Suprapubic skin (tissue), 4 donors: ENCODE measurements around the gene NACAD. TPM values are rescaled to one million over a fixed set of nuclear protein-coding genes. Genes with fewer than 3 reads are reported as not detected.

Experiments used
- DNase-seq, 2 donors: peaks; one replicate each; pipeline ENCODE4 v3.0.0-alpha.2; 2019; ENCODE audit warnings: low spot score in 2 of 2
- H3K27ac ChIP-seq: fragments of 200-600 bp; sonication (generic); one replicate; pipeline ENCODE4 v1.5.1; 2019
- H3K27me3 ChIP-seq: fragments of 200-600 bp; sonication (generic); one replicate; pipeline ENCODE4 v1.5.1; 2019
- H3K36me3 ChIP-seq: fragments of 200-600 bp; sonication (generic); one replicate; pipeline ENCODE4 v1.5.1; 2019
- H3K4me1 ChIP-seq: fragments of 200-600 bp; sonication (generic); one replicate; pipeline ENCODE4 v1.5.1; 2019
- H3K4me3 ChIP-seq: fragments of 200-600 bp; sonication (generic); one replicate; pipeline ENCODE4 v1.5.1; 2019; ENCODE audit warnings: mild to moderate bottlenecking
- H3K9me3 ChIP-seq: fragments of 200-600 bp; sonication (generic); one replicate; pipeline ENCODE4 v1.5.1; 2019
- CTCF ChIP-seq, 2 donors: fragments of 200-600 bp in 1 of 2; fragments of 450-650 bp in 1 of 2; sonication (generic) in 1 of 2; IDR thresholded peaks; one replicate each; pipeline ENCODE4 v1.5.1; 2016 to 2019; ENCODE audit warnings: antibody characterized with exemption in 2 of 2, mild to moderate bottlenecking in 1 of 2, moderate library complexity in 1 of 2
- EP300 ChIP-seq: sonication (generic); formaldehyde crosslinking; IDR thresholded peaks from one replicate; pipeline ENCODE4 v1.6.1; 2017; ENCODE audit warnings: antibody characterized with exemption
- POLR2A ChIP-seq, 2 donors: fragments of 450-650 bp; IDR thresholded peaks; one replicate each; pipeline ENCODE4 v1.6.1; 2017; ENCODE audit warnings: antibody characterized with exemption in 2 of 2, mild to moderate bottlenecking in 2 of 2, moderate library complexity in 2 of 2
- POLR2AphosphoS5 ChIP-seq, 3 donors: sonication (generic); formaldehyde crosslinking; IDR thresholded peaks; one replicate each; pipeline ENCODE4 v1.6.1; 2017; ENCODE audit warnings: antibody characterized with exemption in 3 of 3
- WGBS: methylation state at CpG from one replicate; pipeline ENCODE4 v1.1.5; 2018; 5-methylcytosine and 5-hydroxymethylcytosine counted together
- total RNA-seq, 4 donors: library from RNA; depleted of rRNA; stranded (reverse); fragments of >200 nt; gene quantifications; one replicate each; pipeline ENCODE4 v1.1.0, GENCODE V29; 2016

The NACAD gene
- total RNA-seq, 4 donors from 2014 or later, result 0.76 to 1.4 (median 1.0) TPM

GRCh38 chr7:45125193-45125904, 36.6 kb upstream of the NACAD start:
- H3K4me3 ChIP-seq, result no peak overlapping the region
- H3K4me1 ChIP-seq, result no peaks in the 10 kb centered on the region
- H3K36me3 ChIP-seq, result no peaks in the 10 kb centered on the region
- no peak overlapping the region for H3K27ac ChIP-seq
- H3K9me3 ChIP-seq, result no peaks in the 10 kb centered on the region
- WGBS, result 84% methylated on average over 11 of the region's 11 CpGs
- no peak for DNase-seq
- no peaks in the 10 kb centered on the region for H3K27me3 ChIP-seq
- TF ChIP-seq POLR2A (IDR thresholded peaks at IDR 0.05), result no peak
- no peak for TF ChIP-seq POLR2AphosphoS5 (IDR thresholded peaks at IDR 0.05)
- no peak for TF ChIP-seq CTCF (IDR thresholded peaks at IDR 0.05)

GRCh38 chr7:45123913-45124710, 35.3 kb upstream of the NACAD start:
- H3K27me3 ChIP-seq, result no peaks in the 10 kb centered on the region
- WGBS, result 73% methylated on average over 8 of the region's 12 CpGs
- TF ChIP-seq EP300 (no peak), POLR2AphosphoS5 (IDR thresholded peaks at IDR 0.05) (no peak), POLR2A (IDR thresholded peaks at IDR 0.05) (no peak), CTCF (IDR thresholded peaks at IDR 0.05) (no peak)
- no peak overlapping the region for H3K4me3 ChIP-seq
- no peak for DNase-seq
- no peaks in the 10 kb centered on the region for H3K4me1 ChIP-seq
- no peaks in the 10 kb centered on the region for H3K36me3 ChIP-seq
- no peak overlapping the region for H3K27ac ChIP-seq
- no peaks in the 10 kb centered on the region for H3K9me3 ChIP-seq

GRCh38 chr7:45122975-45123860, 34.4 kb upstream of the NACAD start:
- 79% methylated on average over 15 of the region's 16 CpGs for WGBS
- no peaks in the 10 kb centered on the region for H3K9me3 ChIP-seq
- H3K27me3 ChIP-seq, result no peaks in the 10 kb centered on the region
- no peak overlapping the region for H3K4me3 ChIP-seq
- no peaks in the 10 kb centered on the region for H3K36me3 ChIP-seq
- H3K27ac ChIP-seq, result no peak overlapping the region
- TF ChIP-seq CTCF (IDR thresholded peaks at IDR 0.05), result no peak
- no peak for TF ChIP-seq EP300
- TF ChIP-seq POLR2A (IDR thresholded peaks at IDR 0.05), result no peak
- no peak for TF ChIP-seq POLR2AphosphoS5 (IDR thresholded peaks at IDR 0.05)
- no peaks in the 10 kb centered on the region for H3K4me1 ChIP-seq
- DNase-seq, result no peak

GRCh38 chr7:45119550-45119949, 30.8 kb upstream of the NACAD start:
- no peak for DNase-seq
- TF ChIP-seq POLR2AphosphoS5 (IDR thresholded peaks at IDR 0.05) (no peak), POLR2A (IDR thresholded peaks at IDR 0.05) (no peak), CTCF (IDR thresholded peaks at IDR 0.05) (no peak), EP300 (no peak)
- no peak overlapping the region for H3K4me3 ChIP-seq
- 71% methylated on average over 3 of the region's 3 CpGs for WGBS
- no peaks in the 10 kb centered on the region for H3K36me3 ChIP-seq
- H3K9me3 ChIP-seq, result no peaks in the 10 kb centered on the region
- peaks cover 5% of the 10 kb centered on the region for H3K27me3 ChIP-seq
- no peaks in the 10 kb centered on the region for H3K4me1 ChIP-seq
- H3K27ac ChIP-seq, result no peak overlapping the region
